ENCODE results near the gene PCDHGB4. TPM values are rescaled to one million over a fixed set of nuclear protein-coding genes. Genes with fewer than 3 reads are reported as not detected.
"Not testable (repeated sequence)": the region's sequence is repeated elsewhere in the genome, so short reads cannot be mapped to it uniquely, and the experiment has no call there.

Gene PCDHGB4
- total RNA-seq, 1 donor from 2014 or later: 4.7 TPM

DNA sequence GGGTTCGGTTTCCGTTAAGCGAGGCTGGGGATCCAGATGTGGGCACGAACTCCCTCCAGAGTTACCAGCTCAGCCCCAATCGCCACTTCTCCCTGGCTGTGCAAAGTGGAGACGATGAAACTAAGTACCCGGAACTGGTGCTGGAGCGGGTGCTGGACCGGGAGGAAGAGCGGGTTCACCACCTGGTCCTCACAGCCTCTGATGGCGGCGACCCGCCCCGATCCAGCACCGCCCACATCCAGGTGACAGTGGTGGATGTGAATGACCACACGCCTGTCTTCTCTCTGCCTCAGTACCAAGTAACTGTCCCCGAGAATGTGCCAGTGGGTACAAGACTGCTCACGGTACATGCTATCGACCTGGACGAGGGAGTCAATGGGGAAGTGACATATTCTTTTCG, 4.2 kb upstream of the PCDHGB4 start:
- TF ChIP-seq, protein P1, sequence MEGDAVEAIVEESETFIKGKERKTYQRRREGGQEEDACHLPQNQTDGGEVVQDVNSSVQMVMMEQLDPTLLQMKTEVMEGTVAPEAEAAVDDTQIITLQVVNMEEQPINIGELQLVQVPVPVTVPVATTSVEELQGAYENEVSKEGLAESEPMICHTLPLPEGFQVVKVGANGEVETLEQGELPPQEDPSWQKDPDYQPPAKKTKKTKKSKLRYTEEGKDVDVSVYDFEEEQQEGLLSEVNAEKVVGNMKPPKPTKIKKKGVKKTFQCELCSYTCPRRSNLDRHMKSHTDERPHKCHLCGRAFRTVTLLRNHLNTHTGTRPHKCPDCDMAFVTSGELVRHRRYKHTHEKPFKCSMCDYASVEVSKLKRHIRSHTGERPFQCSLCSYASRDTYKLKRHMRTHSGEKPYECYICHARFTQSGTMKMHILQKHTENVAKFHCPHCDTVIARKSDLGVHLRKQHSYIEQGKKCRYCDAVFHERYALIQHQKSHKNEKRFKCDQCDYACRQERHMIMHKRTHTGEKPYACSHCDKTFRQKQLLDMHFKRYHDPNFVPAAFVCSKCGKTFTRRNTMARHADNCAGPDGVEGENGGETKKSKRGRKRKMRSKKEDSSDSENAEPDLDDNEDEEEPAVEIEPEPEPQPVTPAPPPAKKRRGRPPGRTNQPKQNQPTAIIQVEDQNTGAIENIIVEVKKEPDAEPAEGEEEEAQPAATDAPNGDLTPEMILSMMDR (conservative IDR thresholded peaks at IDR 0.05; ENCODE audit: low read depth, low read length): no peak
- no peak for DNase-seq (ENCODE audit: low read depth)
- H3K4me3 ChIP-seq (ENCODE audit: low read depth, low read length): peak overlapping the region; percentile 56

DNA sequence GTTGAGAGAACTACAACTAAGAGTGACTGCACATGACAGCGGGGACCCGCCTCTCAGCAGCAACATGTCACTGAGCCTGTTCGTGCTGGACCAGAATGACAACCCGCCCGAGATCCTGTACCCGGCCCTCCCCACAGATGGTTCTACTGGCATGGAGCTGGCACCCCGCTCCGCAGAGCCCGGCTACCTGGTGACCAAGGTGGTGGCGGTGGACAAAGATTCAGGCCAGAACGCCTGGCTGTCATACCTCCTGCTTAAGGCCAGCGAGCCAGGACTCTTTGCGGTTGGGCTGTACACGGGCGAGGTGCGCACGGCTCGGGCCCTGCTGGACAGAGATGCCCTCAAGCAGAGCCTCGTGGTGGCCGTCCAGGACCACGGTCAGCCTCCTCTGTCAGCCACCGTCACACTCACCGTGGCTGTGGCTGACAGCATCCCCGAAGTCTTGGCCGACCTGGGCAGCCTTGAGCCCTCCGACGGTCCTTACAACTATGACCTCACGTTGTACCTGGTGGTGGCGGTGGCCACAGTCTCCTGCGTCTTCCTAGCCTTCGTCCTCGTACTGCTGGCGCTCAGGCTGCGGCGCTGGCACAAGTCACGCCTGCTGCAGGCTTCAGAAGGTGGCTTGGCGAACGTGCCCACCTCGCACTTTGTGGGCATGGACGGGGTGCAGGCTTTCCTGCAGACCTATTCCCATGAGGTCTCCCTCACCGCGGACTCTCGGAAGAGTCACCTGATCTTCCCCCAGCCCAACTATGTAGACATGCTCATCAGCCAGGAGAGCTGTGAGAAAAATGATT, 2.8 kb upstream of the PCDHGB4 start:
- no peak for DNase-seq (ENCODE audit: low read depth)
- TF ChIP-seq, protein P1 (conservative IDR thresholded peaks at IDR 0.05; ENCODE audit: low read depth, low read length): no peak
- H3K4me3 ChIP-seq (ENCODE audit: low read depth, low read length): no peak overlapping the region

DNA sequence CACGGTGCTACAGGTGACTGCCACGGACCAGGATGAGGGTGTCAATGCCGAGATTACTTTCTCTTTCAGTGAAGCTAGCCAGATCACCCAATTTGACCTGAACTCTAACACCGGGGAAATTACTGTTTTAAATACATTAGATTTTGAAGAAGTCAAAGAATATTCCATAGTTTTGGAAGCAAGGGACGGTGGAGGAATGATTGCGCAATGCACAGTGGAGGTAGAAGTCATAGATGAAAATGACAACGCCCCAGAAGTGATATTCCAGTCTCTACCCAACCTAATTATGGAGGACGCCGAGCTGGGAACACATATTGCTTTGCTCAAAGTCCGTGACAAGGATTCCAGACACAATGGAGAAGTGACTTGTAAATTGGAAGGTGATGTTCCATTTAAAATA, 1.2 kb downstream of the PCDHGB4 start:
- no peak overlapping the region for H3K4me3 ChIP-seq (ENCODE audit: low read depth, low read length)

DNA sequence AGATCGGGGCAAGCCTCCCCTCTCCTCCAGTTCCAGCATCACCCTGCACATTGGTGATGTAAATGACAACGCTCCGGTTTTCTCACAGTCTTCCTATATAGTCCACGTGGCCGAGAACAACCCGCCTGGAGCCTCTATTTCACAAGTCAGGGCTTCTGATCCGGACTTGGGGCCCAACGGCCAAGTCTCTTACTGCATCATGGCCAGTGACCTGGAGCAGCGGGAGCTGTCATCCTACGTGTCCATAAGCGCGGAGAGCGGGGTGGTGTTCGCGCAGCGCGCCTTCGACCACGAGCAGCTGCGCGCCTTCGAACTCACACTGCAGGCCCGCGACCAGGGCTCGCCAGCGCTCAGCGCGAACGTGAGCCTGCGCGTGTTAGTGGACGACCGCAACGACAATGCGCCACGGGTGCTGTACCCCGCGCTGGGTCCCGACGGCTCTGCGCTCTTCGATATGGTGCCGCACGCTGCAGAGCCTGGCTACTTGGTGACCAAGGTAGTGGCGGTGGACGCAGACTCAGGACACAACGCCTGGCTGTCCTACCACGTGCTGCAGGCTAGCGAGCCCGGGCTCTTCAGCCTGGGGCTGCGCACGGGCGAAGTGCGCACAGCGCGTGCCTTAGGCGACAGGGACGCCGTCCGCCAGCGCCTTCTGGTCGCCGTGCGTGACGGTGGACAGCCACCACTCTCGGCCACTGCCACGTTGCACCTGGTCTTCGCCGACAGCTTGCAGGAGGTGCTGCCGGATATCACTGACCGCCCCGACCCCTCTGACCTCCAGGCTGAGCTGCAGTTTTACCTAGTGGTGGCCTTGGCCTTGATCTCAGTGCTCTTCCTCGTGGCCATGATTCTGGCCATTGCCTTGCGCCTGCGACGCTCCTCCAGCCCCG, 1.9 kb downstream of the PCDHGB4 start:
- TF ChIP-seq, protein P1 (conservative IDR thresholded peaks at IDR 0.05; ENCODE audit: low read depth, low read length): no peak
- DNase-seq (ENCODE audit: low read depth): no peak
- no peak overlapping the region for H3K4me3 ChIP-seq (ENCODE audit: low read depth, low read length)

More for the DNA sequence above, 1.2 kb downstream of the PCDHGB4 start:
- TF ChIP-seq, protein P1 (conservative IDR thresholded peaks at IDR 0.05; ENCODE audit: low read depth, low read length): no peak
- DNase-seq (ENCODE audit: low read depth): no peak

DNA sequence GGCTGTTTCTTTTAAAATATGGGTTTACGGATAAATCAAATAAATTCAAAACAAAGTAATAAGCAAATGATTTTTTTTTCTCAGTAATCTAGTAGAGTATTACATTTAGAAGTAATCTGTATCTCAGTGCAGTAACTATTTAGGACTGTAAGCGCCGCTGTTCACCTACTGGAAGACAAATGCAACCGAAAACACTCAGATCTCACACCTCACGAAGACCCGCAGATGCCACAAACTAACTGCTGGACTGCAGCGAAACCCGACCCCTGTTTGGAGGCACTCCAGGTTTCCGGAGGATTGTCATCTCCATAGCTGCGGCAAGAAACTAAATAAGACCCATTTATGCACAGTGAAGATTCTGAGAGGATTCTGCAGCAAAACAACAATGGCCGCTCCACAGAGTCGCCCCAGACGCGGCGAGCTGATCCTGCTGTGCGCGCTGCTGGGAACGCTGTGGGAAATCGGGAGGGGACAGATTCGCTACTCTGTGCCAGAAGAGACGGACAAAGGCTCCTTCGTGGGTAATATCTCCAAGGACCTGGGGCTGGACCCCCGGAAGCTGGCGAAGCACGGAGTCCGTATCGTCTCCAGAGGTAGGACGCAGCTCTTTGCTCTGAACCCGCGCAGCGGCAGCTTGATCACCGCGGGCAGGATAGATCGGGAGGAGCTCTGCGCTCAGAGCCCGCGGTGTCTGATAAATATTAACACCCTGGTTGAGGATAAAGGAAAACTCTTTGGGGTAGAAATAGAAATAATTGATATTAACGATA, 5.1 kb downstream of the PCDHGB4 start, which contains the start of gene PCDHGA8:
Gene PCDHGA8, plus strand, starts transcription at position 205 of the 770 bp plus-strand sequence. Its CDS starts 181 bp downstream, at position 386.
- no peak within 1 kb of the TSS for H3K4me3 ChIP-seq (ENCODE audit: low read depth, low read length)

DNA sequence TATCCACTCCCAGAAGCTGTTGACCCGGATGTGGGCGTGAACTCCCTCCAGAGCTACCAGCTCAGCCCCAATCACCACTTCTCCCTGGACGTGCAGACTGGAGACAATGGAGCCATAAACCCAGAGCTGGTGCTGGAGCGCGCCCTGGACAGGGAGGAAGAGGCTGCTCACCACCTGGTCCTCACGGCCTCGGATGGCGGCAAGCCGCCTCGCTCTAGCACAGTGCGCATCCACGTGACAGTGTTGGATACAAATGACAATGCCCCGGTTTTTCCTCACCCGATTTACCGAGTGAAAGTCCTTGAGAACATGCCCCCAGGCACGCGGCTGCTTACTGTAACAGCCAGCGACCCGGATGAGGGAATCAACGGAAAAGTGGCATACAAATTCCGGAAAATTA, 5.8 kb downstream of the PCDHGB4 start:
- TF ChIP-seq, protein P1 (conservative IDR thresholded peaks at IDR 0.05; ENCODE audit: low read depth, low read length): no peak
- H3K4me3 ChIP-seq (ENCODE audit: low read depth, low read length): no peak overlapping the region
- DNase-seq (ENCODE audit: low read depth): no peak

More for the DNA sequence above, 5.1 kb downstream of the PCDHGB4 start, which contains the start of gene PCDHGA8:
- DNase-seq (ENCODE audit: low read depth): no peak
- TF ChIP-seq, protein P1 (conservative IDR thresholded peaks at IDR 0.05; ENCODE audit: low read depth, low read length): peak; percentile 26

DNA sequence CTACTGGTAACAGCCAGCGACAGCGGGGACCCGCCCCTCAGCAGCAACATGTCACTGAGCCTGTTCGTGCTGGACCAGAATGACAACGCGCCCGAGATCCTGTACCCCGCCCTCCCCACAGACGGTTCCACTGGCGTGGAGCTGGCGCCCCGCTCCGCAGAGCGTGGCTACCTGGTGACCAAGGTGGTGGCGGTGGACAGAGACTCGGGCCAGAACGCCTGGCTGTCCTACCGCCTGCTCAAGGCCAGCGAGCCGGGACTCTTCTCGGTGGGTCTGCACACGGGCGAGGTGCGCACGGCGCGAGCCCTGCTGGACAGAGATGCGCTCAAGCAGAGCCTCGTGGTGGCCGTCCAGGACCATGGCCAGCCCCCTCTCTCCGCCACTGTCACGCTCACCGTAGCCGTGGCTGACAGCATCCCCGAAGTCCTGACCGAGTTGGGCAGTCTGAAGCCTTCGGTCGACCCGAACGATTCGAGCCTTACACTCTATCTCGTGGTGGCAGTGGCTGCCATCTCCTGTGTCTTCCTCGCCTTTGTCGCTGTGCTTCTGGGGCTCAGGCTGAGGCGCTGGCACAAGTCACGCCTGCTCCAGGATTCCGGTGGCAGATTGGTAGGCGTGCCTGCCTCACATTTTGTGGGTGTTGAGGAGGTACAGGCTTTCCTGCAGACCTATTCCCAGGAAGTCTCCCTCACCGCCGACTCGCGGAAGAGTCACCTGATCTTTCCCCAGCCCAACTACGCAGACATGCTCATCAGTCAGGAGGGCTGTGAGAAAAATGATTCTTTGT, 7.1 kb downstream of the PCDHGB4 start:
- not testable (repeated sequence) for DNase-seq (ENCODE audit: low read depth); H3K4me3 ChIP-seq (ENCODE audit: low read depth, low read length)
